Stimulated activated CD4-positive, alpha-beta T cell treated with anti-CD3 and anti-CD28 coated beads, Interleukin-4, amount 100 ng/mL, for 4 hours (primary cell): ENCODE results near the gene DGAT2L6.
"Not testable (repeated sequence)": the region's sequence is repeated elsewhere in the genome, so short reads cannot be mapped to it uniquely, and the experiment has no call there.

Experiments
- DNase-seq, 2 experiments: peaks; one replicate each; pipeline ENCODE4 v3.0.0-alpha.2; 2020

Gene DGAT2L6

DNA sequence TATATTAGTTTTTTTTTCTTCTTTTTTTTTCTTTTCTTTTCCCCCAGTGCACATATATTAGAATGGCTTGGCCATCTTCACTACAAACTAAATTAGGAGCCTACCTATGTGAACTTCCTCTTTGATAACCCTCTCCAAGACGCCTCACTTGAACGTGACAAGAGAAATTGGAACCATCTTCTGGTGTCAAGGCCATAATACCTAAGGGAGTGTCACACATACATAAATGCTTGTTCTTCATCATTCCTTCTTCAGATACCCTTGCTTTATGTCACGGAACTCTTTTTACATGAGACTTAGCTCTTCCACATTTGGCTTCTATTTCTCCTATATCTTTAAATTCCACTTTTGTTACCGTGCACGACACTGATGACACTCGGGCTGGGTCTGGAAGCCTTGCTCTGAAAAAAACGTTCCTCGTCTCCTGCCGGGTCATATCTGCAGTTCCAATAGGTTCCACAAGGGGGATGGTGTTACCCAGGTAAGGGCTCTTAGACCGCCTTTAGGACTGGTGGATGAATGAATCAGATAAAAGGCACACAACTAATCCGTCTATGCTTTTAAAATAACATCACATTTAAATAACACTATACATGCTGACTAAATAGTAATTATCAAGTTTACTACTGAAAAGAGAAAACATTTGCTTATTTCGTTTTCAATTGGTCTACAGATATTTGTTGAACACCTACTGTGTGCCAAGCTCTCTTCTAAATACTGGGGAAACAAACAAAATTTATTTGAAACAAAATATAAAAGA, 19.9 kb downstream of the DGAT2L6 start:
- DNase-seq = peak; percentile 35 to 48

DNA sequence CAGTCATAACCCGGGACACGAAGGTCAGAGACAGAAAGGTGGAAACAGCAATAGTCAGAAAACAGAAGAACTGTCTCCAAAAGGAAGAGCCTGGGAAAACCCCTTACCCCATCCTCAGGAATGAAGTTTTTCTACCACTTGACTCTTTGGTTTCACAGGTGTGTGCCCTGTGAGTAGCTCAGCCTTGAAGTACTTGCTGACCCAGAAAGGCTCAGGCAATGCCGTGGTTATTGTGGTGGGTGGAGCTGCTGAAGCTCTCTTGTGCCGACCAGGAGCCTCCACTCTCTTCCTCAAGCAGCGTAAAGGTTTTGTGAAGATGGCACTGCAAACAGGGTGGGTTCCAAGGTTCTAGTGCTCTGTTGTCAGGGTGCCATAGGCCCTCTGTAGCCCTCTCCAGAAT, 24.4 kb downstream of the DGAT2L6 start:
- DNase-seq = no peak

DNA sequence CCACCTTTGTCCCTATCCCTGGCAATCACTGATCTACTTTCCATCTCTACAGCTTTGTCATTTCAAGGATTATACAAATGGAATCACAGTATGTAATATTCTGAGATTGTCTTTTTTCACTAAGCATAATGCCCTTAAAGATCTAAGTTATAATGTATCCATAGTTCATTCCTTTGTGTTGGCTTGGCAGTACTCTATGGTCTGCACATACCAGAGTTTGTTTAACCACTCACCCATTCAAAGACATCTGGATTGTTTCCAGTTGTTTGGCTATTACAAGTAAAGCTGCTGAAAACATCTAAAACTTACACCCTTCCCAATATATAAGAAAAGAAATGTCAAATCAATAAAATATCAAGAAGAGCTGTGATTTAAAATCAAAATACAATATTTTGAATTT, 31.2 kb downstream of the DGAT2L6 start:
- no peak for DNase-seq

DNA sequence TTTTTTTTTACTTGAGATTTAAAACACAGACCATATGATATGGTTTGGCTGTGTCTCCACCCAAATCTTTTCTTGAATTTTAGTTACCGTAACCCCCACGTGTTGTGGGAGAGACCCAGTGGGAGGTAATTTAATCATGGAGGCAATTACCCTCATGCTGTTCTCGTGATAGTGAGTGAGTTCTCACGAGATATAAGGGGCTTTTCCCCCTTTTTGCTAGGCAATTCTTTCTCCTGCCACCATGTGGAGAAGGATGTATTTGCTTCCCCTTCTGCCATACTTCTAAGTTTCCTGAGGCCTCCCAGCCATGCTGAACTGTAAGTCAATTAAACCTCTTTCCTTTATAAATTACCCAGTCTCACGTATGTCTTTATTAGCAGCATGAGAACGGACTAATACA, 32.3 kb downstream of the DGAT2L6 start:
- not testable (repeated sequence) for DNase-seq

DNA sequence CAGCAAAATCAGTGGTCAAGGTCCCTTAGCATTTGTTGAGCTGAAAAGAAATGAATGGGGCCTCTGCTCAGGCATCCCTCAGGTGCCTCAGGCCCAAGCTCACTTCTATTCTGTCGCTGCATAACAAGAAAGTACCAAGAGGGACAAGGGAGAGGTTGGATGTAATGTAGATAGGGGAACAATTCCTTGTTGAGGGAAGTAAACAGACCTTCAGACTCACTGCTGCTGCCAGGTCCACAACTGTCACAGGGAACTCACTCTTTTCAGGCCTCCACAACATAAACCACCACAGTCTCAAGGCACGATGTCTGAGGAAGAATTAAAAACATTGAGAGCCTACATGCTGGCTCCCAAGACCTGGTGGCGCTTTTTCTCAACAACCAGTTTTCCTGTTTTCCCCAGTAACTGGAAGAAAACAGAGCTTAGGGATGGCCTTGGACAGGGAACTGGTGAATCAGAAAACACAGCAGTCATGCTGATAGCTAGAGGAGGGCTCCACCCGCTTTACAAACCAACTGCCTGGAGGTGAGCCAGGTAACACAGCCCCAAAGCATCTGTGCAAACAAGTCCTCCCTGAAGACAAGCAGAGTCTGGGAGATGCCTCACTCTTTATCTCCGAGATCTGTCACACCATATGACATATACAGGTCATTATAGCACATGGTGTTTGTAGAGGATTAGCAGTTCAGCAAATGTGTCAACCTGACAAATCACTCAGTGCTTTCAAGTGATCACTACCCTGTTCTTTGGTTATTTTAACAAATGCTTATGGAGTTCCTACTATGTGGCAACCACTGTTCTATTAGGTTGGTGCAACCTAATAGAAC, 42.9 kb downstream of the DGAT2L6 start:
- DNase-seq = no peak

DNA sequence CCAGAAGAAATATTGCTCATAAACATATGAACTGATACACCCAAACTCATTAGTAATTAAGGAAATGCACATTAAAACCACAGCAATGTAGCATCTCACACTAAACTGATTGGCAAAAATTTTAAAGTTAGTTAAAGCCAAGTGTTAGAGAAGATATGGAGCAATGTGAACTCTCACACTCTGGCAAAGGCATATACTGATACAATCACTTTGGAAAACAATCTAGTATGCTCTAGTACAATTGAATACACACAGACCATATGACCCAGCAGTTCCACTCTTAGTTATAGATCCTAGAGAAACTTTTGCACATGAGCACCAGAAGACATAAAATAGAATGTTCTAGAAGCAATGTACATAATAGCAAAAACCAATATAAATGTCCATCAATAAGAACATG, 48.8 kb downstream of the DGAT2L6 start:
- DNase-seq = no peak

DNA sequence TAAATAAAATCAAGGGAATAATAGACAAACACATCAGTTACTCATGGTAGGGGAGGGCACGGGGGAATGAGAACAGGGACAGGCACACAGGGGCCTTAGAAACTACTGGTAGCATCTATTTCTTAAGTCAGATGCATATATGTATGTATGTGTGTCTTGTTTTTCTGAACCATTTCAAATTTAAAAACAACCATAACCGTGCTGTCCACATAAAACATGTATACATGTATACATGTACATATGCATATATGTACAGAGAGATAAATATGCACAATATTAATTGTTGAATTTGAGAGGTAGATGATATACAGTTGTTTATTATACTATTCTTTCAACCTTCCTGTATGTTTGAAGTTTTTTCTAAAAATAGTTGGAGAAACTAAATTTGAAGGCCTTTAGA, 49.4 kb downstream of the DGAT2L6 start:
- DNase-seq = no peak

DNA sequence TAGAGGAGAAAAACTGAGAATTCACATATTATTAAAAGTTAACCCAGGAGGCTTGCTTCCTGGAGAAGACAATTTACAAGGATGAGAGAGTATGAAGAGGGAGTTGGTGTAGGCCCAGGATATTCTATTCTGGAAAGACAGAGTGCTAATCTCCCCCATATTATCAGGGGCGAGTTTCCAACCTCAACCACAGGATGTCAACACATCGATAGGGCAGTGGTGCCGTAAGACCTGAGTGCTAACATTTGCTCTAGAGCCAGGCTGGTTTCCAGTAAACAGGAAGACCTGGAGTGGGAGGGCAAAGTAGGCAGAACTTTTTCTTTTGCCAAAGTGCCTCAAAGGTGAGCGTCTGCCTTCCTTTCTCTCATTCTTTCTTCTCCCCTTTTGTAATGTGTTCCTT, 54.4 kb downstream of the DGAT2L6 start:
- DNase-seq = no peak

DNA sequence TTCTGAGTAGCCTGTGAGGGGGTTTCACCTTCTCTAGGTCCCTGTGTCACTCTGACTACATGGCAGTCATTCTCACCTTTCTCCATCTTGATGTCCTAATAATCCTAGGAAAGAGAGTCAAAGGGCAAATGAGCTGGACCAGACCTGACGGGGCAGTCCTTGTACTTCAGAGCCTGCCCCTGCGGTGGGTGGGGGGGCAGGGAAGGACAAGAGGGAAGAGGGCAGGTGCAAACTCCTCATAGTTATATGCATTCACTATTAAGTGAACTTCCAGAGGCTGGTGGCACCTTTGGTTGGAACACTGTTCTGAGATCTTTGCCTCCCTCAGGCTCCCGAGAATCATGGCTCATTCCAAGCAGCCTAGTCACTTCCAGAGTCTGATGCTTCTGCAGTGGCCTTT, 57.1 kb downstream of the DGAT2L6 start, which contains the start of gene AWAT1:
Gene AWAT1, plus strand, starts transcription at position 301 of the 400 bp plus-strand sequence. Its CDS starts 41 bp downstream, at position 342.
- no peak for DNase-seq

DNA sequence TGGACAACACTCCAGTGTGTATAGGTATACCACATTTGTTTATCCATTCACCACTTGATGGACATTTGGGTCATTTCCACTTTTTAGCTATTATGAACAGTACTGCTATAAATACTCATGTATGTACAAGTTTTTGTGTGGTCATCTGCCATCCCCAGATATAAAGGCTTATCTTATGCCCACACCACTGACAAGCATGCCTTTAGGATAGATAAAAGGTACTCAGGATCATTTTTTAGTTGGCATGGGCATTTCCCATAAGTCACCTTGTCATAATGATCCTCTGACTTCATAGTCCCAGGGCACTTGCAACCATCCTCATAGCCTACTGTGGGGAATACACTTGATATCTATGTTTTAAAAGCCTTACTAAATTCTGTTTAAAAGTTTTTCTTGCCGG, 63.5 kb downstream of the DGAT2L6 start:
- DNase-seq = no peak

DNA sequence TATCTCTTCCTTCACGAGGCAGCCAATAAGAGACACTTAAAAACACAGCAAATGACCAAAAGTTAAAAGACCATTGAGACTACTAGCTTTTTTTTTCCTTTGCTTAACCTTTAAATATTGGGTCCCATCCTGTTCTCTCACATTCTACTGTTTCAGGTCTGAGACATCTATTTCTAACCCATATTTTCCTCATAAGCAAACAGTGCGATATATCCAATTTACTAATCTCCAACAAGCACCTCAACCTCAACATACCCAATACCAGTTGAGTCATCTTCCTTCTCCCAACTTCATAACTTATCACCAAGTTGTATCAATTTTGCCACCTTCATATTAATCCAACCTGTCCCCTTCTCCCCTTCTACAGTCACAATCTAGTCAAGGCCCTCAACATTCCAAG, 64.2 kb downstream of the DGAT2L6 start:
- no peak for DNase-seq

DNA sequence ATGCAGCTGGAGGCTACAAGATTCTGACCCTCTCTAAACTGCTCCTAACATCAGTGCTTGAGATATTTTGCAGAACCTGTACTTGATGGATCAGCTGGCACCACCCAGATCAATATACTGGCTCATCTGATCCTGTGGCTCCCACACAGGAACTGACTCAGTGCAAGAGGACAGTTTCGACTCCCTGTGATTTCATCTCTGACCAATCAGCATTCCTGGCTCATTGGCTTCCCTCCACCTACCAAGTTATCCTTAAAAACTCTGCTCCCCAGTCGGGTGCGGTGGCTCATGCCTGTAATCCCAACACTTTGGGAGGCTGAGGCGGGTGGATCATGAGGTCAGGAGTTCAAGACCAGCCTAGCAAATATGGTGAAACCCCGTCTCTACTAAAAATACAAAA, 66.3 kb downstream of the DGAT2L6 start:
- not testable (repeated sequence) for DNase-seq

DNA sequence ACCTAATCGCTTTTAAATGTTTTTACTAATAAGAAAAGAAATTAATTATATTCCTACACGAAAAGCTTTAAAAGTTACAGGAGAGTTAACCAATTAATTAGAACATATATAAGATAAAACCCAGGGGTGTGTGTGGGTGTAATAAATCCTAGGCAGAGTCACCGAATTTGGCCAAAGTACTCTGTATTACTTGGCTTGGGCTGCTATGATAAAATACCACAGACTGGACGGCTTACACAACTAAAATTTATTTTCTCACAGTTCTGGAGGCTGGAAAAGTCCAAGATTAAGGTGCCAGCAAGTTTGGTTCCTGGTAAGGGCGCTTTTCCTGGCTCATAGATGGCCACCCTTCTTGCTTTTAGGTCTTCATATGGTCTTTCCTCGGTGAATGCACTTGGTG, 67.6 kb downstream of the DGAT2L6 start:
- DNase-seq = no peak

DNA sequence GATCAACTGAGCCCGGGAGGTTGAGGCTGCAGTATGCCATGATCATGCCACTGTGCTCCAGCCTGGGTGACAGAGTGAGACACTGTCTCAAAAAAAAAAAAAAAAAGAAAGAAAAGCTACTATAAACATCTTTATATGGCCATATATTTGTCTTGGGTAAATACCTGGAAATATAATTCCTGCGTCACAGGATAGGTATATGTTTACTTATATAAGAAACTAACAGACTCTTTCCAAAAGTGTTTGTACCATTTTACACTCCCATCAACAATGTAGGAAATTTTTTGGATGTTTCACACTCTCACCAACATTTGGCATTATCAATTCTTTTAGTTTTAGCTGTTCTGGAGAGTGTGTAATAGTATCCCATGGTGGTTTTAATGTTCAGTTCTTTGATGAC, 70.0 kb downstream of the DGAT2L6 start:
- no peak for DNase-seq

DNA sequence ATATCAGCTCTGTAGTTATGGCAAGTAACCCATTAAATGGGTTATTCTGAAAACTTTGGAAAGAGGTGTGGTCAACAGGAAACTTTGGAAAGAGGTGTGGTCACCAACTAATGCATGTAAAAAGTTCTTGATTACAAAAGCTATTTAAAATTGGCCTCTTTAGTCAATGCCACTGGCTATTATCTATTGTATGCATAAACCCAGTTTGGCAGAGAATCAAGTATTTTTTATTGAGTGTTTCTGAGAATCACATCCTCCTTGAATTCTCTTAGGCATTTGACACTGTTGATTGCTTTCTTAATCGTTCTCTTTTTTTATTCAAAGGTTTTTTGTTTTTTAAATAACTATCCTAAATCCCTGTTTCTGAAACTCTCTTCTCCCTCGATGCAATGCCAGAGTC, 75.2 kb downstream of the DGAT2L6 start:
- DNase-seq = no peak

DNA sequence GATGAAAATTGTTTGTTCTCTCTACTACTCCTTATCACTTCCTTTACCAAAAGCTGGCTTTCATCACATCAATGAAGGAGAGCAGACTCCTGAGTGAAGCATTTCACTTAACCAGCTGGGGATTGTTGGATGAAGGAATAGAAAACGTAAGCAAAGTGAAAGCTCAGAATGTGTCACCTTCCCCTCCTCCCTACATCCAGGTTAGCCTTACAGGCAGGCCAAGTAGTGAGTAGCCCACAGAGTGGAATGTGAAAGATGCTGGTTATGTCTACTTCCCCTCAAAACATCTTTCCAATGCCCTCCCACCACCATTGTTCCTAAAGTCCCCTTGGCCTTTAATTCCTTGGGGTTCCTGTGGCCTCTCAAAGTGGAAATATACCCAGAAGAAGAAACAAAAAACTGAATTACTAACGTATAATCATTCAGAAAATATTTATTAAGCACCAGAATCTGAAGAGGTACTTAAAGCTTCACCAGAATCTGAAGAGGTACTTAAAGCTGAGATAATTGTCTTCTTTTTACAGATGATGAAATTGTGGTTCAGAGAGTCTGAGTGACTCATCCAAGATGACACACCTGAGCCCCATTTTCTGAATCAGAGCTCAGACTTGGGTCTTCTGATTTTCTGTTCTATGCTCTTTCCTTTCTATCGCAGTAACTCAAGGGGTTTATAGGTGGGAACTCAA, 76.2 kb downstream of the DGAT2L6 start:
- no peak for DNase-seq

DNA sequence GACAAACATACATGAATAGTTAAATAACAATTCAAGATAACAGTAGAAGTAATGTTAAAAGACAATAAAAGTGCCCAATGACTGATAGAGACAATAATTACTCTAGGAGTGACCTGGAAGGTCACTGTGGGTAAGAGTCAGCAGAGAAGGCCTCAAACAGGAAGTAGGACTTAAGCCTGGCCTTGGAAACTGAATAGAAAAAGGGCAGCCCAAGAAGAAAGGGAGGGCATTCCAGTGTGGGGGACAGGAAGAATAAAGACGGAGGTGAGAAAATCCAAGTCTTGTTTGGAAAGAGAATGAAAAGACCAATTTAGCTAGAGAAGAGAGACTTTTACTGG, 76.7 kb downstream of the DGAT2L6 start:
- no peak for DNase-seq

DNA sequence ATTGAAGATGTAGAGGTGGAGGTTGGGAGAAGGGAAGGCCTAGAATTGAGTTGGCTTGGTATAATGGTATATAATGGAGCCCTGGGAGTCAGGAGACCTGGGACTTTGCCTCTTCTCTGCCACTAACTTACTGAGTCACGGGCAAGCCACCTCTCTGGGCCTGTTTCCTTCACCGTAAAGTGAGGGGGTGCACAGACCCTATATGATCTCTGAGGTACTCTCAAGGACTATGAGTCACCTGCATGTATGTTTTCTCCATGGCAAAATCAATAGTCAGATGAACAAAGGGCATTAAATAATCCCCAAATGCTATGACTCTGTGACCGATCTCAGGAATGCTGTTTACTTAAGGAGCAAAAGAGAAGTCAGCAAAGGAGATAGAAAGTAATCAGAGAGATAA, 77.6 kb downstream of the DGAT2L6 start:
- DNase-seq = no peak
